ENCODE measurements around the gene LNX2. TPM values are rescaled to one million over a fixed set of nuclear protein-coding genes. Genes with fewer than 3 reads are reported as not detected.

The LNX2 gene
- 34.5 and 38.7 TPM in 2 replicates for total RNA-seq

GRCh38 chr13:27620377-27621115 lies at the start of gene LNX2:
LNX2 (minus strand) TSS chr13:27620529; CDS start chr13:27581703, 38,826 bp downstream.

DNA sequence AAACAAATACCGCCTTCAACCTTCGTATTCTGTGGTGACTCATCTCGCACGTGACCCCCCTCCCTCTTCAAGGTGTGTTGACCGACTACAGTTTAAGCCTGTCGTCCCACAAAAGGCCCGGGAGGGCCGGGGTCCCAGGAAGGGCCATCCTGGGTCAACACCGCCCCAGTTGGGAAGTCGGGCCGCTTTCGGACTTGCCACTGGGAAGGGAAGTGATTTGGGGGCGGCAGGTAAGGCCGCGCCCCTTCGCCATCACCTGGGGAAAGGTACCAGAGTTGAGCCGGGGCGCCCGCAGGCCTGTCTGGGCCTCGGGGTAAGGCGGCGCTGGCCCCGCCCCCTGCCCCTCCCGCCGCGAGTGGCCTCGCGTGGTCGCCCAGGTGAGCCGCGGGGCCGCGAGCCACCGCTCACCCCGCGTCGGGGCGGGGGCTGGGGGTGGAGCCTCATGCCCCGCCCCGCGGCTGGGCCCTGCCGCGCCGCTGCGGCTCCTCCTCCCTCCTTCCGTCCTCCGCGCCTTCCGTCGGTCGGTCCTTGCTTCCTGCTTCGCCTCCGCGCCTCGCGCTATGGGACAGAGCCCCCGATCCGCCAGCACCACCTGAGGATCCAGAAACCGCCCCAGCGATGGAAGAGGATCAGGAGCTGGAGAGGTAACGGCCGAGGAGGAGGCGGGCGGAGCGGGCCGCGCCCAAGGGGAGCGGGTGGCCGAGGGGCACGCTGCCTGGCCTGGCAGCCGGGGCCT lies 1.2 kb upstream of the LNX2 start, which contains the start of gene POLR1D:
Gene POLR1D, plus strand, starts transcription at position 527 of the 736 bp plus-strand sequence. Its CDS starts 92 bp downstream, at position 619.

Other genes with a start within 250 kb of the LNX2 start
- 91.2 and 129 TPM in 2 replicates for gene GTF3A, start 195.9 kb downstream of the LNX2 start, total RNA-seq
- 52.6 and 66.7 TPM in 2 replicates for gene MTIF3, start 170.0 kb downstream of the LNX2 start, total RNA-seq
- 125 and 154 TPM in 2 replicates for gene POLR1D, start 1.4 kb upstream of the LNX2 start, total RNA-seq
- not detected in 2 replicates for gene GSX1, start 172.0 kb upstream of the LNX2 start, total RNA-seq